COLO668 (cell line): ENCODE data around the gene COL8A1.

ENCODE experiments used
- DNase-seq: peaks from one replicate; lab custom pipeline; 2025; ENCODE audit not compliant: unreplicated experiment; lab: John Stamatoyannopoulos, UW

Gene COL8A1

DNA sequence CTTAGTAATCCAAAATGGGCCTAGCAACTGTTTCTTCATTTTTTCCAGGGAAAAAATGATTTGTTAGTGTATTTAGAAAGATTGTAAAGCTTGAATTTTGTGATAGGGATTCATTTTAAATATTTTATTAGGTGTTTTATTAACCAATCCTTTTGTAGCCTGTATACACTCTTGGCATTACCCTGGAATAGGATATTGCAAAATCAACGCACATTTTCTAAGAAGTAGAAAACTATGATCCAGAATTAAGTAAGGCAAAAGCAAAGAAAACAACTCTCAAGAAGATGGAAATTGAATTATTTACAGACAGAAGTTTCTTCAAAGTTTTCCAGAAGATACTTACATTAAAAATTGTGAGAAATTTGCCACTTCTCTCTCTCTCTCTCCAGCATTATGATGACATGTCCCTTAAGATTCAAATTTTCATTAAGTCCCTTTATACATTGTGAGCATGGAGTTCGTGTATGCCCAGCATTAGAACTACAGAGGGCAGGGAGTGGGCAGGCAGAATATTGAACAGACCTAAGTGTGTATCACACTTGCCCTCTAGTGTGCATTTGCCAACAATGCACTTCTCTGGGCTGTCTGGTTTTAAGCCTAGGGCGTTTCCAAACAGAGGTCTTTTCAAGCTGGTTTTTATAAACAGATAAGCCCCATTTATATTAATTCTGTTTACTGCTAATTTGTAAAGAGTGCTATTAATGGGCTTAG, 150.8 kb downstream of the COL8A1 start:
- DNase-seq = peak; percentile 5

DNA sequence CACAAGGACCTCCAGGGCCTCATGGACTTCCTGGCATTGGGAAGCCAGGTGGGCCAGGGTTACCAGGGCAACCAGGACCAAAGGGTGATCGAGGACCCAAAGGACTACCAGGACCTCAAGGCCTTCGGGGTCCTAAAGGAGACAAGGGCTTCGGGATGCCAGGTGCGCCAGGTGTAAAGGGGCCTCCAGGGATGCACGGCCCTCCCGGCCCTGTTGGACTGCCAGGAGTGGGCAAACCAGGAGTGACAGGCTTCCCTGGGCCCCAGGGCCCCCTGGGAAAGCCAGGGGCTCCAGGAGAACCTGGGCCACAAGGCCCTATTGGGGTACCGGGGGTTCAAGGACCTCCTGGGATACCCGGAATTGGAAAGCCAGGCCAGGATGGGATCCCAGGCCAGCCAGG, 156.1 kb downstream of the COL8A1 start:
- DNase-seq = no peak

DNA sequence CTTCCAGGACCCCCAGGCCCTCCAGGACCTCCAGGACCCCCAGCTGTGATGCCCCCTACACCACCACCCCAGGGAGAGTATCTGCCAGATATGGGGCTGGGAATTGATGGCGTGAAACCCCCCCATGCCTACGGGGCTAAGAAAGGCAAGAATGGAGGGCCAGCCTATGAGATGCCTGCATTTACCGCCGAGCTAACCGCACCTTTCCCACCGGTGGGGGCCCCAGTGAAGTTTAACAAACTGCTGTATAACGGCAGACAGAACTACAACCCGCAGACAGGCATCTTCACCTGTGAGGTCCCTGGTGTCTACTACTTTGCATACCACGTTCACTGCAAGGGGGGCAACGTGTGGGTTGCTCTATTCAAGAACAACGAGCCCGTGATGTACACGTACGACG, 157.2 kb downstream of the COL8A1 start:
- no peak for DNase-seq

DNA sequence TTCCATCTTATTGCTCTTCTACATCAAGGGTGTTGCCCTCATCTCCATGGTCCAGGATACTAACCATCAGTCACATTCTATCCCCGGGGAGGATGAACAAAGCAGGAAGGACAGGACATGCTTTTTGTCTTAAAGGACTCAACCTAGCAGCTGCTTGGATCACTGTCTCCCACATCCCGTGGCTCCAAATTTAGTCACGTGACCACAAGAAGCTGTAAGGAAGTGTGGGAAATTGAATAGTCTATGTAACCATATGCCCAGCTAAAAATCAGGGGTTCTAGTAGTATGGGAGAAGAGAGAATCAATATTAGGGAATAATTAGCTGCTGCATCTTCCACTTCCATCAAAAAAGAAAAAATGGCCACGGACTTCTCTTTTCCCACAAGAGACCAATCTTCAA, 161.0 kb downstream of the COL8A1 start:
- DNase-seq = no peak

- no peak for DNase-seq
These were observed 164.9 kb downstream of the COL8A1 start for GRCh38 chr3:99803297-99803696.

DNA sequence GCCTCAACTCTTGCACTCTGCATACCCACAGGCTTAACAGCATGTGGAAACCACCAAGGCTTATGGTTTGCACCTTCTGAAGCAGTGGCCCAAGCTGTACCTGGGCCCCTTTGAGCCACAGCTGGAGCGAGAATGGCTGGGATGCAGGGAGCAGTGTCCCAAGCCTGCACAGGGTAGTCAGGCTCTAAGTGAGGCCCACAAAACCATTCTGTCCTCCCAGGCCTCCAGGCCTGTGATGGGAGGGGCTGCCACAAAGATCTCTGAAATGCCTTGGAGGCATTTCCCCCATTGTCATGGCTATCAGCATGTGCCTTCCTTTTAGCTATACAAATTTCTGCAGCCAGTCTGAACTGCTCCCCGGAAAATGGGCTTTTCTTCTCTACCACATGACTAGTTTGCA, 166.8 kb downstream of the COL8A1 start:
- DNase-seq = no peak

DNA sequence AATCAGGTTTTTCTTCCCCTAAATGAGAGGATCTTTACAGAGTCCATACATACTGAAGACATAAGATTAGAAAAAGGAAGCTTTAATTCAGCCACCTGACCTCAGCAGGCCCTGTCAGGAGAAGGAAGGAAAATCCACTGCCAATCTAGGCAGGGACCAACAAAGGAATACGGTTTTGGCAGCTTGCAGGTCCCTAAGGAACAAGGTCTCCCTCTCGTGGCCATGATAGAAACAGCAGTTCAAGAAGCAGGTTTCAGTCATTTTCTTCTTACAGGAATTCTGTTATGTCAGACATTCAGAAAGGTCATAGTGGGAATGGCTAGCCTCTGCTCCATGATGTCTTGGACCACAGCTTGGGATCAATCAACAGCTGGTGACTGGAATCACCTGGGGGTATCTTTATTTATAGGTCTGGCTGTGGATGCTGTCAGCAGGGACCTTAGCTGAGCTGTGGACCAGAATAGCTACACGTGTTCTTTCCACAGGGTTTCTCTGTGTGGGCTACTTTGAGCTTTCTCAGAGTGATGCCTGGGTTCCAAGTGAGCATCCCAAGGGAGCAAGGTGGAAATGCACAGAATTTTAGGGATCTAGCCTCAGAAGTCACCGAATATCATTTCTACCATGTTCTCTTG, 169.9 kb downstream of the COL8A1 start:
- DNase-seq = peak; percentile 16

DNA sequence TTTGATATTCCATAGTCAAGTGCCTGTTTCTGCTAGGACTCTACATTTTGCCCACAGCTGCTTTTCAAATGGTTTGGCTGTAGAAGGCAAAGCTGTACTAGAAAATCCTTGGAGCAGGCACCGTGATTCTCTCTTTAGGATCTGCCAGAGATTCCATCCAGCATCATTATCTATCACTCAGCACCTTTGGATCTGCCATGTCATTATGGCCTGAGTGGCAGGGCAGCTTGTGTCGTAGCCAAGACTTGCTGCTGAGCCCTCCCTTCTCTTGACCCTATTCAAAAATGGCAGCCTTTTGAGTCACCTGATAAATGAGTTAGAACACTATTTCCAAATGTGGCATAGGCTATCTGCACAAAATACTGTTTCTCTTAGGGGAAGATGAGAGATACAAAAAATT, 171.2 kb downstream of the COL8A1 start:
- no peak for DNase-seq

DNA sequence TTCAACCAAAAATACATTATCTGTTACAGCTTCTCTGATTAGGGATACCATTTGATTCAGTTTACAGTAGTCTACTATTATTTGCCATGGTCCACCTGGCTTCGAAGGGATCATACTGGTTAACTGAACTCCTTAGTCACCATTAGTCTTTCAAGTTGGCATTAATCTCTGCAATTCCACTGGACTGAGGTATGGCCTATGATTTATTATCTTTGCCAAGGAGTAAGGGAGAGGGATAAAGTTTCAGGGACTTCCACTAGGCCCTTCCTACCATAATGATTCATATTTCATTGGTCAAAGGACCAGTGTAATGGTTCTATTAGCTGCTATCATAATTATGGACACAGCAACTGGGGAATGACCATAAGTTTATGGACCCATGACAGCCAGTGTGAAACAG, 172.0 kb downstream of the COL8A1 start:
- no peak for DNase-seq

GRCh38 chr3:99817047-99817436, 178.6 kb downstream of the COL8A1 start:
- DNase-seq = peak; percentile 4

DNA sequence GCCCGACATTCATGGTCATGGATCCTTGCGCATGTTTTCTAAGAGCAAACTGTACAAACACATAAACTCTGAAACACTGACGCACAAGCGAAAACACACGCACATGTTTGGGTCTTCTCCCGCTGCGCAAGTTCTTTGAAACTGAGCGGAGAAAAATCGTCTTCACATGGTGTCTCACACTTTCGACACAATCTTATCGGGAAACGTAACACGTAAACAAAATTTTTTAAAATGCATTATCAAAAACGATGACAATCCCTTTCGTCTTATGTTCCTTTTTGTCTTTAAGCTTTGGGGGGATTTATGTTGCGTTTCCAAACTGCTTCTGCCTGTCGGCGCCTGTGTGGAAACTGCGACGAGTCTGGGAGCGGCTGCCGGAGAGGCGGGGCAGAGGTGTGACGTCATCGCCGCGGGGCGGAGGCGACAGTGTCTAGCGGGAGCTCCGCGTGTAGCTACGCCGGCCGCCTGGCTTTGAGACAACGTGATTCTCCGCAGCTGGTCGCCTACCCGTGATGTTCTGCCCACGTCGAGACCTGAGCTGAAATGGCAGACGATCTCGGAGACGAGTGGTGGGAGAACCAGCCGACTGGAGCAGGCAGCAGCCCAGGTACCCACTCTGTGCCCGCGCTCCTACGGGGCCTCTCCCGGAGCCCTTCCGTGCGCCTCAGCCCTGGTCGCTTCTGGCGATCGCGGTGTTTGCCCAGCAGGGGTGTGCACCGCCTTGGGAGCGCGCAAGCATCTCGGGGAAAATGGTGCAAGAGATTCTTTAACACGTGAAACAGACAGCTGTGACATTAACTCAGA, 179.2 kb downstream of the COL8A1 start, which contains the start of gene CMSS1:
TSS of gene CMSS1 (plus strand) at position 426 of the 804 bp plus-strand sequence.
- peak; percentile 87 for DNase-seq

GRCh38 chr3:99818818-99819217, 180.4 kb downstream of the COL8A1 start:
- DNase-seq = no peak

- no peak for DNase-seq
These were observed 185.6 kb downstream of the COL8A1 start for GRCh38 chr3:99823723-99824711.

- no peak for DNase-seq
These were observed 186.7 kb downstream of the COL8A1 start for GRCh38 chr3:99825004-99825640.

GRCh38 chr3:99829844-99830243, 191.4 kb downstream of the COL8A1 start:
- DNase-seq = no peak

GRCh38 chr3:99833617-99834205, 195.3 kb downstream of the COL8A1 start:
- DNase-seq = no peak

- no peak for DNase-seq
These were observed 196.0 kb downstream of the COL8A1 start for GRCh38 chr3:99834211-99834957.

DNA sequence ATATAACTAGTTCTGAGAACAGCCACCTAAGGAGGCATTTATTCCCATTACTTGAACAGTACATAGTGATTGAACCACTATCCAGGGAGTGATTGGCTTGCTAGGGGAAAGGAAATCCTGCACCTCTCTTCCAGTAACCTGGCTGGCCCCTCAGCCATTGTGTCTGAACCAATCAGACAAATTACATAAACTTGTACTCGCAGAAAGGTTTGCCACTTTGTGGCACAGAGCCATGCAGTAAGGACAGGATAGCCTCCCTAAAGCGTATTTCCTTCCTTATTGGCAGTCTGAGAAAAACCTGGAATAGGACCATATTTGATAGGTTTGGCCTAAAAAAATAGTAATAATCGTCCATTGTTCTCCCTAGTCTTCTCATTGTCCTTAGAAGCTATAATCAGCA, 198.3 kb downstream of the COL8A1 start:
- DNase-seq = no peak

DNA sequence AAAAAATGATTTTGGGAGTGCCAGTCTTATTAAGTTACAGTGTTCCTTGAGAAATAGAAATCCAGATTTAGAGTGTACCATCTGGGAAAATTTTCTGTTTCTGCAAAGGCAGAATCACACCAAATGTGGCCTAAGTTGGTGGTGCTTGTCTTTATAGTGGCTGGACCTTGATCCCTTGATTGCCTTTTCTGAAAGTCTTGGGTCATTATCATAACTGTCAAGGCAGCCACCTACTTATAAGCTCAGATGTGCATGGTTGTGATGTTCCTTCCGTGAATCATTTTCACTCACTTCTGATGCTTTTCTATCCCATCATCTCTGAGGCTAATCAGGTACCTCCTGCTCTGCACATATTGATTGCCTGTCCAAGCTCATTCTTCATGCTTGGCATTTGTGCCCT, 199.3 kb downstream of the COL8A1 start:
- no peak for DNase-seq
